H9 (cell line): ENCODE results near the gene TNMD. TPM values are rescaled to one million over a fixed set of nuclear protein-coding genes. Genes with fewer than 3 reads are reported as not detected.

Source experiments
- DNase-seq: peaks from one replicate; pipeline ENCODE4 v3.0.0-alpha.2; 2017
- H2AFZ ChIP-seq: one replicate; pipeline ENCODE4 v1.6.1; 2013; ENCODE audit warnings: mild to moderate bottlenecking, low read length, control low read depth, moderate library complexity
- H2AK5ac ChIP-seq: 2 replicates; pipeline ENCODE4 v1.6.1; 2013; ENCODE audit warnings: low read length, control low read depth, mixed read lengths; ENCODE audit not compliant: insufficient read length
- H2BK120ac ChIP-seq: one replicate; pipeline ENCODE4 v1.6.1; 2013; ENCODE audit warnings: low read depth, mild to moderate bottlenecking, low read length, control low read depth, inconsistent platforms; ENCODE audit not compliant: poor library complexity, severe bottlenecking
- H2BK12ac ChIP-seq: 2 replicates; pipeline ENCODE4 v1.6.1; 2013; ENCODE audit warnings: low read length, control low read depth, mixed read lengths, low read depth; ENCODE audit not compliant: insufficient read length
- H2BK15ac ChIP-seq: 2 replicates; pipeline ENCODE4 v1.6.1; 2013; ENCODE audit warnings: low read depth, low read length, control low read depth
- H2BK20ac ChIP-seq: one replicate; pipeline ENCODE4 v1.6.1; 2013; ENCODE audit warnings: low read depth, mild to moderate bottlenecking, low read length, control low read depth, inconsistent platforms; ENCODE audit not compliant: poor library complexity, severe bottlenecking
- H2BK5ac ChIP-seq: 2 replicates; pipeline ENCODE4 v1.6.1; 2013; ENCODE audit warnings: low read length, control low read depth, mixed read lengths; ENCODE audit not compliant: insufficient read length
- H3K14ac ChIP-seq: 2 replicates; pipeline ENCODE4 v1.6.1; 2013; ENCODE audit warnings: low read length, control low read depth; ENCODE audit not compliant: insufficient read depth
- H3K18ac ChIP-seq: 2 replicates; pipeline ENCODE4 v1.6.1; 2013; ENCODE audit warnings: low read depth, mild to moderate bottlenecking, mixed read lengths, low read length, control low read depth; ENCODE audit not compliant: insufficient read length
- H3K23ac ChIP-seq: 2 replicates; pipeline ENCODE4 v1.6.1; 2013; ENCODE audit warnings: low read length, control low read depth, mixed read lengths, low read depth; ENCODE audit not compliant: insufficient read length
- H3K23me2 ChIP-seq: 2 replicates; pipeline ENCODE4 v1.6.1; 2013; ENCODE audit warnings: low read depth, mild to moderate bottlenecking, mixed read lengths, low read length, control low read depth; ENCODE audit not compliant: insufficient read length, poor library complexity, severe bottlenecking
- H3K27ac ChIP-seq: 2 replicates; pipeline ENCODE4 v1.5.1; 2013; ENCODE audit warnings: low read length, control low read depth, mixed read lengths, low read depth; ENCODE audit not compliant: insufficient read length
- H3K27me3 ChIP-seq: 2 replicates; pipeline ENCODE4 v1.6.1; 2013; ENCODE audit warnings: low read length, control low read depth, inconsistent platforms; ENCODE audit not compliant: insufficient read depth
- H3K4ac ChIP-seq: 2 replicates; pipeline ENCODE4 v1.6.1; 2013; ENCODE audit warnings: low read depth, mild to moderate bottlenecking, control low read depth, inconsistent platforms, low read length, moderate library complexity
- H3K4me1 ChIP-seq: 2 replicates; pipeline ENCODE4 v1.6.1; 2013; ENCODE audit warnings: low read length, control low read depth, inconsistent platforms; ENCODE audit not compliant: insufficient read depth
- H3K4me2 ChIP-seq: 2 replicates; pipeline ENCODE4 v1.6.1; 2013; ENCODE audit warnings: low read length, control low read depth, mixed read lengths; ENCODE audit not compliant: insufficient read length, insufficient read depth
- H3K56ac ChIP-seq: 2 replicates; pipeline ENCODE4 v1.6.1; 2013; ENCODE audit warnings: low read depth, mild to moderate bottlenecking, mixed read lengths, low read length, control low read depth; ENCODE audit not compliant: insufficient read length
- H3K79me1 ChIP-seq: 2 replicates; pipeline ENCODE4 v1.6.1; 2013; ENCODE audit warnings: low read depth, mild to moderate bottlenecking, moderate library complexity, low read length, control low read depth, inconsistent platforms; ENCODE audit not compliant: insufficient read depth, poor library complexity, severe bottlenecking
- H3K79me2 ChIP-seq: 2 replicates; pipeline ENCODE4 v1.6.1; 2013; ENCODE audit warnings: low read length, control low read depth, inconsistent platforms; ENCODE audit not compliant: insufficient read depth
- H3K9ac ChIP-seq: 2 replicates; pipeline ENCODE4 v1.6.1; 2013; ENCODE audit warnings: low read length, control low read depth, mixed read lengths; ENCODE audit not compliant: insufficient read length; ENCODE audit errors: extremely low read depth
- H3K9me3 ChIP-seq: one replicate; pipeline ENCODE4 v1.6.1; 2013; ENCODE audit warnings: low read depth, low read length, inconsistent platforms; ENCODE audit not compliant: control insufficient read depth
- H3T11ph ChIP-seq: one replicate; pipeline ENCODE4 v1.6.1; 2013; ENCODE audit warnings: mild to moderate bottlenecking, low read length, control low read depth, inconsistent platforms
- H4K20me1 ChIP-seq: one replicate; pipeline ENCODE4 v1.6.1; 2013; ENCODE audit not compliant: control insufficient read depth, insufficient read length, insufficient read depth
- H4K5ac ChIP-seq: 2 replicates; pipeline ENCODE4 v1.6.1; 2013; ENCODE audit warnings: low read depth, mild to moderate bottlenecking, mixed read lengths, low read length, control low read depth; ENCODE audit not compliant: insufficient read length
- H4K8ac ChIP-seq: replicated peaks from 2 replicates; pipeline ENCODE4 v1.6.1; 2013; ENCODE audit warnings: low read length, control low read depth, mixed read lengths, low read depth; ENCODE audit not compliant: insufficient read length
- H4K91ac ChIP-seq: 2 replicates; pipeline ENCODE4 v1.6.1; 2013; ENCODE audit warnings: low read depth, mild to moderate bottlenecking, moderate library complexity, mixed read lengths, low read length, control low read depth; ENCODE audit not compliant: insufficient read length
- H3K27ac Mint-ChIP-seq, 3 experiments: 2 replicates in 2 of 3; 3 replicates in 1 of 3; pipeline ENCODE4 v1.8.0; 2020 to 2021; ENCODE audit warnings: mixed read lengths in 3 of 3, mild to moderate bottlenecking in 1 of 3, moderate library complexity in 1 of 3
- H3K27me3 Mint-ChIP-seq: 2 replicates; pipeline ENCODE4 v1.8.0; 2021; ENCODE audit warnings: low read depth, mild to moderate bottlenecking, moderate library complexity, mixed read lengths
- H3K36me3 Mint-ChIP-seq, 3 experiments: 2 replicates in 2 of 3; 3 replicates in 1 of 3; pipeline ENCODE4 v1.8.0; 2020 to 2021; ENCODE audit warnings: low read depth in 3 of 3, mixed read lengths in 3 of 3; ENCODE audit not compliant: insufficient read depth in 1 of 3
- H3K4me1 Mint-ChIP-seq, 2 experiments: 2 replicates each; pipeline ENCODE4 v1.8.0; 2020; ENCODE audit warnings: mixed read lengths in 2 of 2
- H3K4me3 Mint-ChIP-seq, 2 experiments: 2 replicates in 1 of 2; 3 replicates in 1 of 2; pipeline ENCODE4 v1.8.0; 2020 to 2021; ENCODE audit warnings: mild to moderate bottlenecking in 2 of 2, mixed read lengths in 2 of 2, moderate library complexity in 1 of 2
- H3K9me3 Mint-ChIP-seq, 2 experiments: 2 replicates in 1 of 2; 3 replicates in 1 of 2; pipeline ENCODE4 v1.8.0; 2020; ENCODE audit warnings: mild to moderate bottlenecking in 2 of 2, mixed read lengths in 2 of 2, moderate library complexity in 1 of 2
- CTCF ChIP-seq: fragments of 200-600 bp; sonication (generic); conservative IDR thresholded peaks from 3 replicates; pipeline ENCODE4 v1.8.0; 2021; ENCODE audit warnings: antibody characterized with exemption, mild to moderate bottlenecking
- WGBS: extraction: QIAGEN DNeasy Blood & Tissue Kit; methylation state at CpG from one replicate; pipeline ENCODE4 v1.1.7; 2013; ENCODE audit warnings: missing lambda C conversion rate, low lambda C conversion rate, mixed read lengths; ENCODE audit not compliant: insufficient read length; ENCODE audit errors: extremely low coverage; 5-methylcytosine and 5-hydroxymethylcytosine counted together
- total RNA-seq: library from RNA; stranded (reverse); gene quantifications from 2 replicates; pipeline ENCODE4 v1.2.1, GENCODE V29; 2021

TNMD gene
- total RNA-seq, 1 experiment from 2014 or later = 1.7 TPM

- peaks cover 8% of the 10 kb centered on the region for H3K27me3 Mint-ChIP-seq
- H3K9me3 Mint-ChIP-seq = peaks cover 0 to 67% of the 10 kb centered on the region in 2 experiments; a peak in 2 of 5 replicates
- no peaks in the 10 kb centered on the region for H3K27me3 ChIP-seq
- no peak overlapping the region for H3K23ac ChIP-seq
- no peaks in the 10 kb centered on the region for H3K9me3 ChIP-seq
- H3K4me3 Mint-ChIP-seq = peak overlapping the region in 1 of 2 experiments; percentile 24; a peak in 1 of 5 replicates
- no peak overlapping the region for H3K4ac ChIP-seq
- H4K5ac ChIP-seq = no peak overlapping the region
- no CpG with 5 or more reads among the region's 2 CpGs for WGBS
- no peak overlapping the region for H3K18ac ChIP-seq
- H2BK12ac ChIP-seq = no peak overlapping the region
- no peak overlapping the region for H4K8ac ChIP-seq
- no peak overlapping the region for H2BK120ac ChIP-seq
- H4K91ac ChIP-seq = no peak overlapping the region
- H2AK5ac ChIP-seq = no peak overlapping the region
- no peaks in the 10 kb centered on the region for H3K36me3 Mint-ChIP-seq
- H2BK15ac ChIP-seq = no peak overlapping the region
- H3K4me1 Mint-ChIP-seq = peaks cover 32 to 51% of the 10 kb centered on the region in 2 experiments
- no peak overlapping the region for H3K56ac ChIP-seq
- peak overlapping the region; percentile 60 for H3K4me2 ChIP-seq
- H3K23me2 ChIP-seq = no peaks in the 10 kb centered on the region
- no peak overlapping the region for H3K27ac ChIP-seq
- H3K27ac Mint-ChIP-seq = peak overlapping the region in 2 of 3 experiments; percentile 59 to 92; a peak in 4 of 7 replicates
- H3T11ph ChIP-seq = no peak overlapping the region
- no peak for TF ChIP-seq CTCF
- H2BK5ac ChIP-seq = no peak overlapping the region
- no peaks in the 10 kb centered on the region for H4K20me1 ChIP-seq
- no peak overlapping the region for H3K14ac ChIP-seq
- no peaks in the 10 kb centered on the region for H3K79me1 ChIP-seq
- no peaks in the 10 kb centered on the region for H3K79me2 ChIP-seq
- no peak overlapping the region for H2AFZ ChIP-seq
- no peak for DNase-seq
- no peak overlapping the region for H2BK20ac ChIP-seq
- H3K4me1 ChIP-seq = peaks cover 10% of the 10 kb centered on the region; the same call in 1 of the 2 replicates
- H3K9ac ChIP-seq = no peak overlapping the region
Observed at GRCh38 chrX:100593581-100593980, 8.8 kb downstream of the TNMD start.
